Keratinocyte (primary cell): ENCODE data around the gene DNHD1.

Experiments used
- CTCF ChIP-seq, 3 experiments: IDR thresholded peaks in 1 of 3; conservative IDR thresholded peaks in 1 of 3; optimal IDR thresholded peaks in 1 of 3; 2 replicates in 2 of 3; 3 replicates in 1 of 3; pipeline versions ENCODE3 to v1.5.1; 2011; ENCODE audit warnings: low read length in 3 of 3, mild to moderate bottlenecking in 3 of 3, moderate library complexity in 2 of 3, control low read depth in 1 of 3, inconsistent platforms in 1 of 3; ENCODE audit not compliant: insufficient read depth in 2 of 3; ENCODE audit errors: extremely low read depth in 1 of 3
- EZH2 ChIP-seq: IDR thresholded peaks from one replicate; pipeline ENCODE4 v1.6.1; 2012; ENCODE audit warnings: inconsistent platforms, mild to moderate bottlenecking, low read length, moderate library complexity

- no peak for TF ChIP-seq CTCF (optimal IDR thresholded peaks at IDR 0.05 in 1 of 3, IDR thresholded peaks at IDR 0.05 in 1 of 3, conservative IDR thresholded peaks at IDR 0.05 in 1 of 3; ENCODE audit: extremely low read depth in 1 of 3, insufficient read depth in 2 of 3, low read length in 3 of 3)
- TF ChIP-seq EZH2: no peak
Observed at GRCh38 chr11:6502382-6502781, 5.3 kb downstream of the DNHD1 start.
